Activated naive CD4-positive, alpha-beta T cell treated with anti-CD3 and anti-CD28 coated beads, Interleukin-2, amount 50 U/mL, for 16 hours (primary cell): ENCODE measurements around the gene CCDC85C.
A peak's percentile ranks its signal among the peaks of the same experiment; 100 is the strongest.

ENCODE experiments used
- DNase-seq: peaks from one replicate; pipeline ENCODE4 v3.0.0-alpha.2; 2020

The CCDC85C gene

DNA sequence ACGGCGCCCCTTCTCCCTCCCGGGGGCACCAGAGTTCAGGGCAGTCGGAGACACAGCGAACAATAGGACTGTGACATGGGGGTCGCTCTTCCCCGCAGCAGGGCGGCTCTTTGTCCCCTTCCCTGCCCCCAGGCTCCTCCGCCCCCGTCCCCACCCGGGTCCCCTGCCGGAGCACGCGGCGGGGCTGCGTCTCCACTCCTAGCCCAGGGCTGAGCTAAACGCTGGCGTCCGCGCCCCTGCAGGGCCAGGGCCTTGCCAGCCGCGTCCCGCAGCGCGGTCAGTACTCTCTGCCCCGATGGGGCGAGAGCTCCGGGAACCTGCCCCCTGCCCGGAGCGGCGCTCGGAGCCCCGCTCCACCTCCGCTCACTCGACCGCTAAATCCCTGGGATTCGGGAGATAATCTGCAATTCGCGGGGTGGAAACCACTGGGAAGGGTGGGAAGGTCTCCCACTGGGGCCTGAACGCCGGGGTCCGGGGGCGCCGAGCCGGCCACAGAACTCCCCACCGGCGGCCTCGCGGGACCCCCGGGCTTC lies 825 bp upstream of the CCDC85C start:
- peak; percentile 50 for DNase-seq

DNA sequence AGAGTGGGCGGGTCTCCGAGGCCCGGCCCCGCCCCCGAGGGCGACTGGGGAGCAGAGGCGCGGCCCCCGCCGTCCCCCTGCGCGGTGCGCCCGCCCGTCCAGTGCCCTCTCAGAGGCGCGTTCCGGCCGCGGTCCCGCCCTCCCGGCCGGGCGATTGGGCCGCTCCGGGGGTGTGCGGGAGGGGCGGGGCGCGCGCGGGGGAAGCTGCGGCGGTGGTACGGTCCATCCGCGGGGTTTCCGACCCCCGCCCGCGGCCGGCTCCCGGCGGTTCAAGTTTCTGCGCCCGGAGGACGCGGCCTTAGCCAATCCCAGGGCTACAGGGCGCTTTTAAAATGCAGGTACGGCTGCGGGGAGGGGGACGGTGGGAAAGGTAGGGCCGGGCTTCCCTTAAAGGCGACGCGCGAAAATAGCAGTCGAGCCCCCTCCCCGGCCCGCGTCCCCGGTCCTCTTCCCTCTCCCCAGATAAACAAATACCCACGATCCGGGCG lies 315 bp upstream of the CCDC85C start:
- DNase-seq, result peak; percentile 95

- no peak for DNase-seq
These were observed 1.1 kb downstream of the CCDC85C start for GRCh38 chr14:99602788-99603415.

DNA sequence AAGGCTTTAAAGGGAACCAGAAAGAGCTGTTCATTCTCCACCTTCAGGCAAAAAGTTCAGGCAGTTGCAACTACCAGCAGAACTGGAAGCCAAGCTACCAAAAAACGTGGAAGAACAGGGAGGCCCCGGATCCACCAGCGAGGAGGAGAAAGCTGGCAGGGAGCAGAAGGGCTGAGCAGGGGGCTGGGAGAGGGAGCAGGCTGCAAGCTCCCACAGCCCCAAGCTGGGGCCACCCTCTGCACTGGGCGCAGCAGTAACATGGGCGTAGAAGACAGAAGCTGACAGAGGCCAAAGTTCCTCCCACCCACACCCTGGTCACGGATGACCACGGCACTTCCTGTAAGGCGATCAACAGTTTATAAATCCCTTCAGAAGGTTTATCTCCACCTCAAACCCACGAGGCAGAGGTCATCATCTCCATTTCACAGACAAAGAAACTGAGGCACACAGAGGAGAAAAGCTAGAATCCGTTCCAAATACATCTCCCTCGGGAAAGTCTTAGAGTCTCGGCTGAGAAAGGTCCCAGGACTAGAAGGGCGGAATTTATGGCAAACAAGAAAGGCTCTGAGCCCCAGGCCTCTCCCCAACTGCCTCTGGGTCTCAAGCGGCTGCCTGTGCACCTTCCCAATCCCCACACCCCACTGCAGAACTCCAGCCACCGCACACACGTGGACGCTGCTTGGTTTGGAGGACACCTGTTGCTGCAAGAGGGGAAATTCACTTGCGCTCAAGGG lies 1.8 kb downstream of the CCDC85C start:
- DNase-seq, result no peak

DNA sequence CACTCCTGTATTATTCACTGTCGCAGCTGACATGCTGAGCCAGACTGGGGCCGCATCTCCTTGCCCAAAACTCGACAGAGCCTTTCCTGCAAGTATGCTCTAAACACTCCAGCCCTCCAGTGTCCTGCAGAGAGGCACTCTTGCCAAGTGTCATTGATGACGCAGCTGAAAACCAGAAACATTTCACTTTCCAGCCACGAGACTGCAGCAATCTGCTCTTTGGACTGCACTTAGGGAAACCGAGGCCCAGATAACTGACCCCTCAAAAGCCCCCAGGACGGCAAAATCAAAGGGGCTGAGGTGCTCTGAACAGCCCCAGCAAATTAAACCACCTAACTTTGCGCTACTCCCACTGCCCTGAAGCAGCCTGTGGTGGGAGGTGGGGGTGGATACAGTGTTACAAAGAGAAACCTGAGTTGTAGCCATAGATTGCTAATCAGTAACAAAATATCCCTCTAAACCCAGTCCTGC lies 2.6 kb downstream of the CCDC85C start:
- no peak for DNase-seq

DNA sequence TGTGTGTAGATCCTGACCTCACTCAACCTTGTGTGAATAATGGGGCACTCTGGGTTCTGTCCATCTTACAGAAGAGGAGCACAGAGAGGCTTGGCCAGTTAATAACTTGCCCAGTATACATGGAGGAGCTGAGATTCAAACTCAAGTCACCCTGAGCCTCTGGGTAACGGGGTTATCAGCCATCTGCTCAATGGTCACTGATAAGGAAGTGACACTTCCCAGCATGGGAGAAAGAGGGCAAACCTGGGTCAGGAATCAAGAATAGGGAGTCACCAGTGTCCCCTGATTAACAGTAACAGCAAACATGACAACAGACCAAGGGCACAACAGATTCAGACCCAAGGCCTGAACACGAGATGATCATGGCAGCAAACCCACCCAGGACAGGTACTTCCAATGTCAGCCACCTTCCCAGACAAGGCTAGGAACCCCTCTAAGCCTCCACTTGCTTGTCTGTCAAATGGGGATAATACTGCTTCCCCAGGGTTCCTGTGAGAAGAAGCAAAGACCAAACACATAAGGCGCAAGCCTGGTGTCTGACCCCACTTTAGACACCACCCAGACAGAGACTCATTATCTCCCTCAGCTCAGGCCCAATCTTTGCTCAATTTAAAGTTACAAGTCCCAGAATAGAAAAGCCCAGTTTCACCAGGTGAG lies 3.6 kb downstream of the CCDC85C start:
- no peak for DNase-seq

- no peak for DNase-seq
These were observed 4.6 kb downstream of the CCDC85C start for GRCh38 chr14:99599393-99599792.

DNA sequence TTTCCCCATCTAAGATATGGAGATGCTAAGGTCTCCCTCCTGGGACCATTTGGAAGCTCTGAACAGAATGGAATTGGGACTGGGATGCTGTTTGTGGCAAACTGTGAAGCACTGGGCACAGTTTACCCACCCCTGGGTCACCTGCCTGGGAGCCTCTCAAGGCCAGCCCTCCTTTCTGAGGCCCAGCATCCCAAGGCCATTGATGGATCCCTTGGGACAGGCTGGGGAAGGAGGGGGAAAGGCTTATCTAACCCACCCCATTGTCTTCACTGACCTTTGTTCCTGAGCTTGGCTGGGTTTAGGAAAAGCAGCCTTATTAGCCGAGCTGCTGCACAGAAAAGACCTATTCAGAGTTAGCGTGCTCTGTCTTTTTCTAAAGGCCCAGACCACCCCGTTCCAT lies 5.2 kb downstream of the CCDC85C start:
- DNase-seq, result no peak

GRCh38 chr14:99597911-99598600 lies 6.0 kb downstream of the CCDC85C start:
- DNase-seq, result no peak

DNA sequence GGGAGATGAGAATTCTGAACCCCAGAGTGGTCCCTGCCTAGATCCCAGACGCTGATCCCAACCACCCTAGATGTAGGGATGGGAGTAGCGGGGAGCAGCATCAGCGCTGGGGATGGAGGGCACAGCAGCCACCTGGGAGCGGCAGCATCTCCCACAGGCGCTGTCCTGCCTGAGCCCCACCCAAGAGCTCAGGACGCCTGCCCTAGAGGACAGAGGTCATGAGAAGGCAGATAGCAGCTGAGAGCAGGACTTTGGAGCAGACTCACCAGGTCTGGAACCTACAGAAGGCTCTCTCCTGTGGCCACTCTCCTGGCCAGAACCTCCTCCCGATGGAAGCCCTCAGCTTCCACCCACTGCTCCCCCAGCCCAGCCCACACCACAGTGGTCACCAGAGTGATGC lies 7.2 kb downstream of the CCDC85C start:
- no peak for DNase-seq

- DNase-seq, result no peak
These were observed 7.9 kb downstream of the CCDC85C start for GRCh38 chr14:99596071-99596627.

DNA sequence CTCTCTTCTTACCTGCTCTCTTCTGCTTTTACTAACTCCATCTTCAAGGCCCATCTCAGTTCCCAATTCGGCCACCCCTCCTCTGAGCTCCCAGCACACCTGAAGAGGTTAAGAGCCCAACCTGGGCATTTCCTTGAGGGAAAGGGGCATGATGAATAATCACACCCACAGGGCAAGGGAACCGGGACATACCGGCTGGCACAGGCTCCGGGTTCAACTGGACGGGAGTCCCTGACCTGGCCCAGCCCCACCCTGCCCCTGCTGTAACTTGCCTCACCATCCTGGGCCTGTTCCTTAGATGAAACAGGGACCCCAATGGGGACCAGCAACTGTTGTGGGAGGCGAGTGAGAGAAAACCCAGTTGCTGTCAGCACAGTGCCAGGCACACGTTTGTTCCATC lies 8.5 kb downstream of the CCDC85C start:
- no peak for DNase-seq

- peak; percentile 26 for DNase-seq
These were observed 9.0 kb downstream of the CCDC85C start for GRCh38 chr14:99595034-99595433.

DNA sequence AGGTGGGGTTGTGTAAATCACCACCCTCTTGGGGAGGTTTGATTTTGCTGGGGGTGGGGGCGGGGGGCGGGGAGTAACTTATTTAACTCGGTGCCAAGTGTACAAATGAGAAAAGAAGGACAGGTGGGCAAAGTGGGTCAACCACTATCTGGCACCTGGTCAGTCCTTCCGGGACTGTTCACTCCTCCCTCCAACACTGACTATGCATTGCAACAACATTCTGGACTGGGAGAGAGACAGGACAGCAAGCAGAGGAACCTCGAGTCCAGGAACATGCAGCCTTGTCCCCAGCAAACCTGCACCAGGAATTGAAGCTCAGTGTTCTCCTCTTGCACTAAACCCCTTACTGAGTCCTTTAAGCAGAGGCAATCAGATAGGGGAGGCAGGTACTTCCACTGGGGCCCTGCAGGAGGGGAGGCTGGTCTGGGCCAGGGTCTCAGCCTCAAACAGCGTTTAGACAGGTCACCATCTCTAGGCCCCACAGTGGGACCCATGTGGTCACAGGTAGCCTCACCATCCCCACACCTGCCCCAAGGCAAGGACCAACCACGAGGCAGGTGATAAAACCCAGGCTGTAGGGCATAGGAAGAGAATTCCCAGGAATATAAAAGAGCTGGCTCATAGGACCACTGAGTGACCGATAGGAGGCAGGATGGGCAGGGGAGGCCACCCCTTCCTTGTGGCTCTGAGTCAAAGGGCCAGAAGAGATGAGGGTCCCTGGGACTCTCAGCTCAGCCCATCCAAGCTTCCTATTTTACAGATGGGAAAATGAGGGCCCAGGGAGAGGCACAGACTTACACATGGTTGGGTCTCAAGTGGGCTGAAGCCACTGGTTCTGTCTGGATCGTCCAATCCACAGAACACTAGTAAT lies 9.8 kb downstream of the CCDC85C start:
- DNase-seq, result no peak

DNA sequence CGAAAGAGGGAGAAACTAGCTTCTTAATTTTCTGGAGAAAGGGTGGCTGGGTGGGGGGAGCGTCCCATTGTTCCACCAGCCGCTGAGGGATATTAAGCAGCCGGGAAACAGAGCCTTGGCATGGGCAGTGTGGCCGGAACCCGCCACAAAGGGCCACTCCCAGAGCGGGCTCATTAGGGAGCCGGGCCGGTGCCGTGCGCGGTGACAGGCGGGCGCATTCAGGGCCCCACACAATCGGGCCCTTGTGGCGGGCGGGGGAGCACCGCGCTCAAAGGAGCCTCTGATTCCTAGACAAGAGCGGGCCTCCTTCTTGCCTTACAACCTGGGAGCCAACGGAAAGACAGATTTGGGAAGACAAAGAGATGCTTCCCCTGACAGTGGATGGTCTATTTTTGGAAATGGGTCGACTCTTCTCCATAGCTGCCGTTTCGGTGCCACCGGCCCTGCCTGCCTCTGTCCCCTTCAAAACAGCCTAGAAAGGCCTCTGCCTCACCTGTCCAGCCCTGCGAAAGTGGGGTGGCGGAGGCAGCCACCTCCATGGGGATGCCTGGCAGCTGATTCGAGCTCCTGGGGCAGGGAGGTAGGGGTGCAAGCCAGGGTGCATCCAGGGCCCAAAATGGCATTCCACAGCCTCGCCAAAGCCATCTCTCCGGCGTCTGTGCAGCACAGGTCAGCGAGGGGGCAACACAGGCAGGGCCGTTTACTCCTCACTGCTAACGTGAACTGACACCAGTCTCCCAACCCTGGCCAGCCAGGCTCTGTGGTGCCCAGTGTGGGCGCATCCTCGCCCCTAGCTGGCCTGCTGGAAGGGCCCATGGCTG lies 10.9 kb downstream of the CCDC85C start:
- no peak for DNase-seq

DNA sequence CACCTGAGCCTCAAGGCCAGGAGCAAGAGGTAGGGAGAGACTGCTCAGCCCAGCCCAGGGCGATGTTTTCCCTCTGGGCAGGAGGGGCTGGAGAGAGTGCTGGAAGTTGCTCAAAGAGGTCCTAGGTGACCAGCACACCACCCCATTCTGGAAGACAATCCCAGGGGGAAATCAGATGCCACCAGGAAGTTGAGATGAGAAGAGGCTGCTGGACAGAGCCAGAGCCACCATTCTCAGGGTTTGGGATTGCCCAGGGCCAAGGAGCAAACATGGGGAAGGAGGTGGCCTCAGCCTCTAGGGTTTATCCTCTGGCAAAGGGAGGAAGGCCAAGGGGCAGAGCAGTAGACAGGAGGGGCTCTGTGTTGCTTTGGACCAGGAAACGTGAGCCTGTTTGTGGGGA lies 11.6 kb downstream of the CCDC85C start:
- DNase-seq, result no peak

- no peak for DNase-seq
These were observed 13.1 kb downstream of the CCDC85C start for GRCh38 chr14:99590746-99591555.

GRCh38 chr14:99589651-99590530 lies 14.1 kb downstream of the CCDC85C start:
- no peak for DNase-seq

DNA sequence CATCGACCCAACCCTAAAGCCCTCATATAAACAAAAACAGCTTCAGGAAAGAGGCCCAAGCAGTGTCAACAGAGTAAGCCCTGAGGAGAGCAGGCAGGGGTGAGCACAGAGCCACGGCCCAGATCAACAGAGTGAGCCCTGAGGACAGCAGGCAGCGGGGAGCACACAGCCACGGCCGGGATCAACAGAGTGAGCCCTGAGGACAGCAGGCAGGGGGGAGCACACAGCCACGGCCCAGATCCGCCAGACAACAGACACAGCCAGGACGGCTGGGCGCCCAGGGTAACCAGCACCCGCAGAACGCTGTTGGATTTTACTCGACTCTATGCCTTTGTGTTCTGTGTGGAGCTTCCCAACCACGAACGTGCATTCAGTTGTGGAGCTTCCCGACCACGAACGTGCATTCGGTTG lies 15.0 kb downstream of the CCDC85C start:
- no peak for DNase-seq
